Large intestine (tissue), 3 donors: ENCODE results near the gene CEP152. TPM values are rescaled to one million over a fixed set of nuclear protein-coding genes. Genes with fewer than 3 reads are reported as not detected.
A peak's percentile ranks its signal among the peaks of the same experiment; 100 is the strongest.

ENCODE experiments used
- DNase-seq, 2 donors: peaks; one replicate each; pipeline versions ENCODE4 v3.0.0 to v3.0.0-alpha.2; 2013
- H3K27ac ChIP-seq: one replicate; pipeline ENCODE4 v1.5.1; 2013; ENCODE audit warnings: low read length
- H3K27me3 ChIP-seq: 2 replicates; pipeline ENCODE4 v1.6.1; 2013; ENCODE audit warnings: low read length; ENCODE audit not compliant: control insufficient read depth, insufficient read depth
- H3K36me3 ChIP-seq: 2 replicates; pipeline ENCODE4 v1.6.1; 2013; ENCODE audit warnings: low read length; ENCODE audit not compliant: control insufficient read depth, insufficient read depth
- H3K4me1 ChIP-seq: one replicate; pipeline ENCODE4 v1.6.1; 2013; ENCODE audit warnings: low read length; ENCODE audit not compliant: control insufficient read depth, insufficient read depth
- H3K4me3 ChIP-seq: one replicate; pipeline ENCODE4 v1.5.1; 2013; ENCODE audit warnings: low read length
- H3K9me3 ChIP-seq: one replicate; pipeline ENCODE4 v1.6.1; 2013; ENCODE audit warnings: mild to moderate bottlenecking, low read depth, low read length, moderate library complexity; ENCODE audit not compliant: control insufficient read depth
- WGBS: methylation state at CpG from one replicate; pipeline ENCODE4 v1.1.5; 2013; ENCODE audit warnings: low lambda C conversion rate; ENCODE audit not compliant: insufficient coverage; 5-methylcytosine and 5-hydroxymethylcytosine counted together
- polyA plus RNA-seq: library from polyadenylated mRNA; unstranded; fragments of 120-200 nt; gene quantifications from one replicate; pipeline ENCODE4 v1.2.1, GENCODE V29; 2013

CEP152 gene
- polyA plus RNA-seq, 1 donor = 6.4 TPM

DNA sequence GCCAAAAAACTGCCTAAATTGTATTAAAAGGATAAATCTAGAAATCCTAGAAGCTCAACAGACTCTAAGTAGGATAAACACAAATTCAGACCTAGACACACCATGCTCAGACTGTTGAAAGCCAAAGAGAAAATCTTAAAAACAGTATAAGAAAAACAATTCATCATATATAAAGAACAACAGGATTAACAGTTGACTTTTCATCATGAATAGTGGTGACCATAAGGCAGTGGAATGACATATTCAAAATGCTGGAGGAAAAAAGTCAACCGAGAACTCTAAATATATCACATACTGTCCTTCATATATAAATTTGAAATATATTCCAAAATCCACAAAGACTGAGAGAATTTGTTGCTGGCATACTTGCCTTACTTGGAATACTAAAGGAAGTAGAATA is 77.3 kb downstream of the CEP152 start:
- H3K9me3 ChIP-seq = no peaks in the 10 kb centered on the region
- WGBS = no CpG with 5 or more reads among the region's 1 CpG
- no peak for DNase-seq
- H3K36me3 ChIP-seq = no peaks in the 10 kb centered on the region
- H3K4me1 ChIP-seq = no peaks in the 10 kb centered on the region
- no peaks in the 10 kb centered on the region for H3K27me3 ChIP-seq
- no peak overlapping the region for H3K27ac ChIP-seq
- H3K4me3 ChIP-seq = no peak overlapping the region

DNA sequence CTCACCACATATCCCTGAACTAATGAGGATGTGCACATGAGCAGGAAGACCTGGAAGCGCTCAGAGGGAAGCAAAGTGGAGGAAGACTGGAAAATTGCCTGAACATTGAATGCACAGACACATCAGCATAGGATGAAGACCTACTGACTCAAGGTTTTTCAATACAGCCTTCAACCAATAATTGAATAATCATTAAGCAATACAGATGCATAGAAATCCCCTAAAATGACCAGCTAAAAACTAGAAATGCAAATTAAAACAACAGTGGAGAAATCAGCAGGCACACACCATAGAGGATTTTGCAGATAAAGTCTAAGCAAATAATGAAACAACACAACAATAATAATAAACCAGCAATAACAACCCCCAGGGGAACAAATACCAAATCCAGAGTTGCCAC is 80.4 kb downstream of the CEP152 start:
- H3K4me1 ChIP-seq = no peaks in the 10 kb centered on the region
- WGBS = no CpG with 5 or more reads among the region's 1 CpG
- no peaks in the 10 kb centered on the region for H3K36me3 ChIP-seq
- no peaks in the 10 kb centered on the region for H3K27me3 ChIP-seq
- DNase-seq = no peak
- H3K4me3 ChIP-seq = no peak overlapping the region
- no peak overlapping the region for H3K27ac ChIP-seq
- H3K9me3 ChIP-seq = no peaks in the 10 kb centered on the region

GRCh38 chr15:48723969-48724368 is 86.9 kb downstream of the CEP152 start:
- WGBS = 100% methylated on average over 1 of the region's 2 CpGs
- no peaks in the 10 kb centered on the region for H3K9me3 ChIP-seq
- DNase-seq = no peak
- H3K4me1 ChIP-seq = no peaks in the 10 kb centered on the region
- H3K4me3 ChIP-seq = no peak overlapping the region
- H3K27me3 ChIP-seq = no peaks in the 10 kb centered on the region
- H3K36me3 ChIP-seq = no peaks in the 10 kb centered on the region
- H3K27ac ChIP-seq = no peak overlapping the region

- 100% methylated on average over 1 of the region's 5 CpGs for WGBS
- H3K36me3 ChIP-seq = no peaks in the 10 kb centered on the region
- no peaks in the 10 kb centered on the region for H3K9me3 ChIP-seq
- no peak for DNase-seq
- no peaks in the 10 kb centered on the region for H3K4me1 ChIP-seq
- no peaks in the 10 kb centered on the region for H3K27me3 ChIP-seq
- H3K4me3 ChIP-seq = no peak overlapping the region
- H3K27ac ChIP-seq = no peak overlapping the region
Observed at GRCh38 chr15:48722764-48723661, 87.9 kb downstream of the CEP152 start.

- H3K36me3 ChIP-seq = no peaks in the 10 kb centered on the region
- WGBS = 100% methylated on average over 1 of the region's 6 CpGs
- H3K27ac ChIP-seq = no peak overlapping the region
- no peaks in the 10 kb centered on the region for H3K4me1 ChIP-seq
- no peak overlapping the region for H3K4me3 ChIP-seq
- peaks cover 2% of the 10 kb centered on the region for H3K9me3 ChIP-seq
- H3K27me3 ChIP-seq = no peaks in the 10 kb centered on the region
- no peak for DNase-seq
Observed at GRCh38 chr15:48721061-48721810, 89.6 kb downstream of the CEP152 start.

DNA sequence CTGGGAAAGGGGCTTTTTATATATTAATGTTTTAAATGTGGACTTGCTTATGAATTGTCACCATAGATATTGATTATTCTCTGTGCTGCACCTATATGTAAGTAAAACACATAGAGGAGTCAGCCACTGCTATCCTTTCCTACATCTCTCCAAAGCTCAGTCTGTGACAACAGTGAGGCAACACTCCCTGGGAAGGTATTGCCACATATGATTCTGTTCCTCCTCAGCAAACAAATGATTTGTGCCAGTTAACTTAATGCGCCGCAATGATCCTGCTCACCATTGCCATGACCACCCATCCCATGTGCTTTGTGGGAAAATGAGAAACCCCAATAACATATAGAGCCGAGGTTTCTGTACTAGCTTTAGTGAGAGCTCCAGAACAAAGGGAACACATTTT is 90.2 kb downstream of the CEP152 start:
- H3K36me3 ChIP-seq = no peaks in the 10 kb centered on the region
- no peak overlapping the region for H3K4me3 ChIP-seq
- H3K27ac ChIP-seq = no peak overlapping the region
- WGBS = no CpG with 5 or more reads among the region's 3 CpGs
- H3K27me3 ChIP-seq = no peaks in the 10 kb centered on the region
- peaks cover 8% of the 10 kb centered on the region for H3K9me3 ChIP-seq
- no peaks in the 10 kb centered on the region for H3K4me1 ChIP-seq
- DNase-seq = no peak

GRCh38 chr15:48719668-48720067 is 91.2 kb downstream of the CEP152 start:
- WGBS = no CpG with 5 or more reads among the region's 4 CpGs
- DNase-seq = peak in 1 of 2 donors; percentile 20
- Histone ChIP-seq H3K4me3 (no peak overlapping the region), H3K9me3 (peaks cover 9% of the 10 kb centered on the region), H3K27ac (no peak overlapping the region), H3K27me3 (no peaks in the 10 kb centered on the region), H3K36me3 (no peaks in the 10 kb centered on the region), H3K4me1 (no peaks in the 10 kb centered on the region)

GRCh38 chr15:48718646-48719045 is 92.2 kb downstream of the CEP152 start:
- H3K4me3 ChIP-seq = no peak overlapping the region
- no peaks in the 10 kb centered on the region for H3K4me1 ChIP-seq
- H3K27ac ChIP-seq = no peak overlapping the region
- DNase-seq = no peak
- no peaks in the 10 kb centered on the region for H3K36me3 ChIP-seq
- no CpG with 5 or more reads among the region's 2 CpGs for WGBS
- peaks cover 9% of the 10 kb centered on the region for H3K9me3 ChIP-seq
- H3K27me3 ChIP-seq = no peaks in the 10 kb centered on the region

DNA sequence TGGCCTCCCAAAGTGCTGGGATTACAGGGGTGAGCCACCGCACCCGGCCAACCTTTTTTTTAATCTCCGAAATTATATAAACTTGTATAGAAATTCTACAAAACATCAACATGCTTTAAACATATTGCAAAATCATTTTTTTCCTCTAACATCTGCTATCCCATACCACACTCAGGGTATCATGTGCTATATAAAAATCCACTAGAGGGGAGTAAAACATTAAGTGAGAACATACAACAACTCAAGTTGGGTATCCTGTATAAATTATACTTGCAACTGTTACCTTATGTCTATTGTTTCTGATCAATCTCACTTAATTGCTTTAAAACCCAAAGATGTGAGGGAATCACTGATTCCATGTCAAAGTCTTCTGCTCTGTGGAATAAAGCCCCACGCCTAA is 93.4 kb downstream of the CEP152 start:
- H3K27ac ChIP-seq = no peak overlapping the region
- H3K9me3 ChIP-seq = peaks cover 9% of the 10 kb centered on the region
- no peaks in the 10 kb centered on the region for H3K36me3 ChIP-seq
- no peak for DNase-seq
- no peaks in the 10 kb centered on the region for H3K27me3 ChIP-seq
- no peaks in the 10 kb centered on the region for H3K4me1 ChIP-seq
- WGBS = no CpG with 5 or more reads among the region's 4 CpGs
- no peak overlapping the region for H3K4me3 ChIP-seq

DNA sequence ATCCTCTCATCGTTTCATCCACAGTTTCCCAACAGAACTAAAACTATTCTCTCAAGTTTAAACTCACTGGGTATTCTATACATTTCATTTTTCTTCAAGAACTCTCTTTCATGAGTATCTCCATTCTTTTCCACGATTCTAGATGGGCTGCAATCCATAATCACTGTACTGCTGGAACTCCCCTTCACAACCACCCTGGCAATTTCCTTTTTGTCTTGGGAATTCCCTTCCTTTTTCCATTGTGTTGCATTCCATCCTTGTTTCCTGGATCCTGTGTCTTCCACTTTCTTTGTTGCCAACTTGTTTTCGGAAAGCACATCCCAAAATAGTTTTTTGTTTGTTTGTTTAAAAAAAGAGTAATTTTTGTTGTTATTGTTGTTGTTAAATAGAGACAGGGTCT is 98.3 kb downstream of the CEP152 start:
- Histone ChIP-seq H3K4me1 (no peaks in the 10 kb centered on the region), H3K27ac (no peak overlapping the region), H3K4me3 (no peak overlapping the region), H3K9me3 (peaks cover 9% of the 10 kb centered on the region), H3K36me3 (no peaks in the 10 kb centered on the region), H3K27me3 (no peaks in the 10 kb centered on the region)
- 78% methylated on average over 2 of the region's 3 CpGs for WGBS
- DNase-seq = no peak
